ENCODE measurements around the gene HHIPL1. TPM values are rescaled to one million over a fixed set of nuclear protein-coding genes. Genes with fewer than 3 reads are reported as not detected.

The HHIPL1 gene
- total RNA-seq, 1 experiment from 2014 or later: 2.1 TPM

DNA sequence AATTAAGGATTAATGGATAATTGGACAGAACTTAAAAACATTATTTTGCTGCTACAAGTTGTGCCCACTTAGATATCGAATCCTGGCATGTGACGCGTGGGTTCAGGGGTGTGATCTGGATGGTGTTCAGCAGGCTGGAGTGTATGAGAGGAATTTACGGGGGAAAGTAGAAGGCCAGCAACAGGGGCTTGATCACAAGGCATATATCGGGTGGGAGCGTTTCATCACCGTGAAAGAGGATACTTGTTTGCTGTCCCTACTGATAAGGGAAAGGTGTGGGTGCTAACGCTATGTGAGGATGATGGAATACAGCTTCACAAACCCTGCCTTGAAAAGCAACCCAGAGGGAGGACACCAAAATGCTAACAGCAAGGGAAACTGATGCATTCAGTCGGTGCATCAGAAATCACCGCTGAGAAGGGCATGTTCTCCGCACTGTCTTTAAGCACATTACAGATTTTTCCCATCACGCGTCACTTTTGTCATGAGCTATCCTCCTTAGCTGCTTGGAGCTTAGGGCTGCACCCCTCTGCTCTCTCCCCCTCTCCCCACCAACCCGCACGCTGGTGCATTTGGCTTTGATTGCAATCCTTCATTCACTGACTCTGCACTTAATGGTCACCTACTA is 13.4 kb downstream of the HHIPL1 start:
- Histone ChIP-seq H3K27me3 (ENCODE audit: control insufficient read depth, insufficient read depth, low read length) (no peaks in the 10 kb centered on the region), H3K9me3 (ENCODE audit: control insufficient read depth, insufficient read depth, low read depth, low read length) (no peaks in the 10 kb centered on the region), H3K36me3 (ENCODE audit: control insufficient read depth, insufficient read depth, low read length) (no peaks in the 10 kb centered on the region), H3K4me1 (ENCODE audit: control insufficient read depth, insufficient read depth, low read length) (no peaks in the 10 kb centered on the region; the same call in 1 of the 2 replicates), H3K4me3 (ENCODE audit: low read depth in 2 of 2, low read length in 2 of 2) (no peak overlapping the region), H3K27ac (ENCODE audit: low read length) (no peak overlapping the region)
- ATAC-seq (no peak), DNase-seq (ENCODE audit: low read depth, low spot score) (no peak)
- ChIA-PET POLR2A (no interaction called here), CTCF (no interaction called here)
- in situ Hi-C loops (cut with HindIII; ENCODE audit: low pct_unique_long_range_greater_than_20kb, low sequenced_read_pairs): no loop called here
- no TSS peak for BruUV-seq (replicated peaks)
- no peak for TF ChIP-seq SIN3A (IDR thresholded peaks at IDR 0.05; ENCODE audit: borderline replicate concordance, insufficient read depth, low read depth, low read length)
- no peak for TF ChIP-seq POLR2AphosphoS5 (IDR thresholded peaks at IDR 0.05; ENCODE audit: low read depth, low read length)
- TF ChIP-seq, protein P1, sequence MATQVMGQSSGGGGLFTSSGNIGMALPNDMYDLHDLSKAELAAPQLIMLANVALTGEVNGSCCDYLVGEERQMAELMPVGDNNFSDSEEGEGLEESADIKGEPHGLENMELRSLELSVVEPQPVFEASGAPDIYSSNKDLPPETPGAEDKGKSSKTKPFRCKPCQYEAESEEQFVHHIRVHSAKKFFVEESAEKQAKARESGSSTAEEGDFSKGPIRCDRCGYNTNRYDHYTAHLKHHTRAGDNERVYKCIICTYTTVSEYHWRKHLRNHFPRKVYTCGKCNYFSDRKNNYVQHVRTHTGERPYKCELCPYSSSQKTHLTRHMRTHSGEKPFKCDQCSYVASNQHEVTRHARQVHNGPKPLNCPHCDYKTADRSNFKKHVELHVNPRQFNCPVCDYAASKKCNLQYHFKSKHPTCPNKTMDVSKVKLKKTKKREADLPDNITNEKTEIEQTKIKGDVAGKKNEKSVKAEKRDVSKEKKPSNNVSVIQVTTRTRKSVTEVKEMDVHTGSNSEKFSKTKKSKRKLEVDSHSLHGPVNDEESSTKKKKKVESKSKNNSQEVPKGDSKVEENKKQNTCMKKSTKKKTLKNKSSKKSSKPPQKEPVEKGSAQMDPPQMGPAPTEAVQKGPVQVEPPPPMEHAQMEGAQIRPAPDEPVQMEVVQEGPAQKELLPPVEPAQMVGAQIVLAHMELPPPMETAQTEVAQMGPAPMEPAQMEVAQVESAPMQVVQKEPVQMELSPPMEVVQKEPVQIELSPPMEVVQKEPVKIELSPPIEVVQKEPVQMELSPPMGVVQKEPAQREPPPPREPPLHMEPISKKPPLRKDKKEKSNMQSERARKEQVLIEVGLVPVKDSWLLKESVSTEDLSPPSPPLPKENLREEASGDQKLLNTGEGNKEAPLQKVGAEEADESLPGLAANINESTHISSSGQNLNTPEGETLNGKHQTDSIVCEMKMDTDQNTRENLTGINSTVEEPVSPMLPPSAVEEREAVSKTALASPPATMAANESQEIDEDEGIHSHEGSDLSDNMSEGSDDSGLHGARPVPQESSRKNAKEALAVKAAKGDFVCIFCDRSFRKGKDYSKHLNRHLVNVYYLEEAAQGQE (IDR thresholded peaks at IDR 0.05; ENCODE audit: insufficient read depth in 1 of 2, low read depth in 2 of 2, low read length in 1 of 2): no peak
- TF ChIP-seq TCF7L2 (IDR thresholded peaks at IDR 0.05; ENCODE audit: low read depth, low read length): no peak
- TF ChIP-seq, protein P2, sequence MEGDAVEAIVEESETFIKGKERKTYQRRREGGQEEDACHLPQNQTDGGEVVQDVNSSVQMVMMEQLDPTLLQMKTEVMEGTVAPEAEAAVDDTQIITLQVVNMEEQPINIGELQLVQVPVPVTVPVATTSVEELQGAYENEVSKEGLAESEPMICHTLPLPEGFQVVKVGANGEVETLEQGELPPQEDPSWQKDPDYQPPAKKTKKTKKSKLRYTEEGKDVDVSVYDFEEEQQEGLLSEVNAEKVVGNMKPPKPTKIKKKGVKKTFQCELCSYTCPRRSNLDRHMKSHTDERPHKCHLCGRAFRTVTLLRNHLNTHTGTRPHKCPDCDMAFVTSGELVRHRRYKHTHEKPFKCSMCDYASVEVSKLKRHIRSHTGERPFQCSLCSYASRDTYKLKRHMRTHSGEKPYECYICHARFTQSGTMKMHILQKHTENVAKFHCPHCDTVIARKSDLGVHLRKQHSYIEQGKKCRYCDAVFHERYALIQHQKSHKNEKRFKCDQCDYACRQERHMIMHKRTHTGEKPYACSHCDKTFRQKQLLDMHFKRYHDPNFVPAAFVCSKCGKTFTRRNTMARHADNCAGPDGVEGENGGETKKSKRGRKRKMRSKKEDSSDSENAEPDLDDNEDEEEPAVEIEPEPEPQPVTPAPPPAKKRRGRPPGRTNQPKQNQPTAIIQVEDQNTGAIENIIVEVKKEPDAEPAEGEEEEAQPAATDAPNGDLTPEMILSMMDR (IDR thresholded peaks at IDR 0.05): no peak
- intact Hi-C loops (cut with micrococcal nuclease; ENCODE audit: unreplicated experiment): no loop called here

DNA sequence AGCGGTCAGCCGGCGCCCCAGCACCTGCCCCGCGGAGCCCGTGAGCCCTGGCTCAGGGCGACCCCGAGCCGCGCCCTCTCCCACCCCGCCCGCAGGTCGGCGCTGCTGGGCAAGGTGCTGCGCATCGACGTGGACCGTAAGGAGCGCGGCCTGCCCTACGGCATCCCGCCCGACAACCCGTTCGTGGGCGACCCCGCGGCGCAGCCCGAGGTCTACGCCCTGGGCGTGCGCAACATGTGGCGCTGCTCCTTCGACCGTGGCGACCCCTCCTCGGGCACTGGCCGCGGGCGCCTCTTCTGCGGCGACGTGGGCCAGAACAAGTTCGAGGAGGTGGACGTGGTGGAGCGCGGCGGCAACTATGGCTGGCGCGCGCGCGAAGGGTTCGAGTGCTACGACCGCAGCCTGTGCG is 14.4 kb downstream of the HHIPL1 start:
- CTCF ChIA-PET: no interaction called here
- intact Hi-C loops (cut with micrococcal nuclease; ENCODE audit: unreplicated experiment): no loop called here
- BruUV-seq (replicated peaks): no TSS peak

More for the DNA sequence above, 14.4 kb downstream of the HHIPL1 start:
- Histone ChIP-seq H3K36me3 (ENCODE audit: control insufficient read depth, insufficient read depth, low read length) (no peaks in the 10 kb centered on the region), H3K27ac (ENCODE audit: low read length) (no peak overlapping the region), H3K4me3 (ENCODE audit: low read depth in 2 of 2, low read length in 2 of 2) (no peak overlapping the region), H3K9me3 (ENCODE audit: control insufficient read depth, insufficient read depth, low read depth, low read length) (no peaks in the 10 kb centered on the region), H3K4me1 (ENCODE audit: control insufficient read depth, insufficient read depth, low read length) (no peaks in the 10 kb centered on the region; the same call in 1 of the 2 replicates), H3K27me3 (ENCODE audit: control insufficient read depth, insufficient read depth, low read length) (no peaks in the 10 kb centered on the region)
- no peak for ATAC-seq
- TF ChIP-seq POLR2AphosphoS5 (IDR thresholded peaks at IDR 0.05; ENCODE audit: low read depth, low read length) (no peak), SIN3A (IDR thresholded peaks at IDR 0.05; ENCODE audit: borderline replicate concordance, insufficient read depth, low read depth, low read length) (no peak), TCF7L2 (IDR thresholded peaks at IDR 0.05; ENCODE audit: low read depth, low read length) (no peak)
- TF ChIP-seq, protein P2 (IDR thresholded peaks at IDR 0.05): no peak
- TF ChIP-seq, protein P1 (IDR thresholded peaks at IDR 0.05; ENCODE audit: insufficient read depth in 1 of 2, low read depth in 2 of 2, low read length in 1 of 2): no peak
- DNase-seq (ENCODE audit: low read depth, low spot score): no peak
- POLR2A ChIA-PET: no interaction called here
- in situ Hi-C loops (cut with HindIII; ENCODE audit: low pct_unique_long_range_greater_than_20kb, low sequenced_read_pairs): no loop called here
